K562 (cell line): ENCODE measurements around the gene FRMD1. TPM values are rescaled to one million over a fixed set of nuclear protein-coding genes. Genes with fewer than 3 reads are reported as not detected.

Experiments
- ARID1B ChIP-seq: fragments of 450-650 bp; IDR thresholded peaks from 2 replicates; pipeline ENCODE4 v1.6.1; 2016; ENCODE audit warnings: antibody characterized with exemption, mild to moderate bottlenecking, inconsistent platforms
- DIDO1 ChIP-seq: fragments of 450-650 bp; IDR thresholded peaks from 2 replicates; pipeline ENCODE4 v1.6.1; 2016; ENCODE audit warnings: low read depth, missing biosample characterization, missing genetic modification characterization
- FIP1L1 ChIP-seq: fragments of 200-400 bp; formaldehyde crosslinking; IDR thresholded peaks from 2 replicates; pipeline ENCODE4 v1.6.1; 2018; ENCODE audit warnings: mild to moderate bottlenecking, low read depth, low read length; ENCODE audit not compliant: poor library complexity, severe bottlenecking
- GABPB1 ChIP-seq: sonication (generic); formaldehyde crosslinking; IDR thresholded peaks from 2 replicates; pipeline ENCODE4 v1.8.0; 2022; ENCODE audit warnings: mild to moderate bottlenecking, missing genetic modification reagents
- HIVEP1 ChIP-seq: fragments of 250-450 bp; sonication (Bioruptor Pico); IDR thresholded peaks from 2 replicates; pipeline ENCODE4 v1.4.0; 2020; ENCODE audit warnings: mild to moderate bottlenecking
- HLTF ChIP-seq: fragments of 450-650 bp; IDR thresholded peaks from 2 replicates; pipeline ENCODE4 v1.6.1; 2016
- KLF10 ChIP-seq: fragments of 250-450 bp; sonication (Bioruptor Pico); IDR thresholded peaks from 2 replicates; pipeline ENCODE4 v1.6.1; 2021; ENCODE audit warnings: matching md5 sums
- NR1H2 ChIP-seq: sonication (generic); formaldehyde crosslinking; IDR thresholded peaks from 2 replicates; pipeline ENCODE4 v1.4.0; 2020; ENCODE audit warnings: mild to moderate bottlenecking, missing genetic modification reagents
- TCF3 ChIP-seq: sonication (generic); formaldehyde crosslinking; IDR thresholded peaks from 2 replicates; pipeline ENCODE4 v1.4.0; 2020; ENCODE audit warnings: mild to moderate bottlenecking, missing genetic modification reagents
- ZKSCAN1 ChIP-seq: fragments of 150-350 bp; IDR thresholded peaks from 2 replicates; pipeline ENCODE4 v1.6.1; 2016; ENCODE audit warnings: low read depth, low read length
- ZNF644 ChIP-seq: fragments of 200-800 bp; sonication (Bioruptor generic); IDR thresholded peaks from 2 replicates; pipeline ENCODE4 v1.6.1; 2016; ENCODE audit warnings: low read depth, missing genetic modification characterization, missing compliant biosample characterization
- ZNF785 ChIP-seq: fragments of 250-450 bp; sonication (Bioruptor Pico); IDR thresholded peaks from 2 replicates; pipeline ENCODE4 v1.4.0; 2020; ENCODE audit warnings: mild to moderate bottlenecking
- polyA plus RNA-seq, 8 experiments: library from polyadenylated mRNA; depleted of rRNA in 4 of 8; stranded (reverse) in 5 of 8; unstranded in 3 of 8; fragments of >200 nt; fragmentation: Nextera tagmentation in 2 of 8; fragmentation: Illumina TruSeq in 1 of 8; extraction: Ambion mirVana in 2 of 8; extraction: Trizol in 1 of 8; gene quantifications; 2 replicates each; pipeline versions ENCODE4 v1.2.1 to v1.2.3, GENCODE V29; 2011 to 2014; ENCODE audit warnings: inconsistent platforms in 1 of 8, missing spikeins in 1 of 8
- total RNA-seq, 7 experiments: library from RNA; depleted of rRNA in 6 of 7; stranded (reverse); fragments of >200 nt in 6 of 7; fragmentation: Illumina TruSeq in 2 of 7; extraction: Trizol in 2 of 7; gene quantifications; 2 replicates each; pipeline versions ENCODE4 v1.2.1 to v1.2.3, GENCODE V29; 2011 to 2021; ENCODE audit warnings: low replicate concordance in 1 of 7
- TF ChIP-seq, protein P1 (sequence below): fragments of 200-800 bp; sonication (Bioruptor generic); IDR thresholded peaks from 2 replicates; pipeline ENCODE4 v1.6.1; 2017; ENCODE audit warnings: missing genetic modification characterization, missing compliant biosample characterization
- TF ChIP-seq, protein P2 (sequence below): sonication (generic); formaldehyde crosslinking; IDR thresholded peaks from 2 replicates; pipeline ENCODE4 v1.8.0; 2022; ENCODE audit warnings: missing genetic modification reagents, mild to moderate bottlenecking, moderate library complexity, borderline replicate concordance
- TF ChIP-seq, protein P3 (sequence below): fragments of 250-450 bp; sonication (Bioruptor Pico); IDR thresholded peaks from 2 replicates; pipeline ENCODE4 v1.4.0; 2020
- TF ChIP-seq, protein P4 (sequence below), 2 experiments: fragments of 450-650 bp; formaldehyde crosslinking in 1 of 2; IDR thresholded peaks; 2 replicates each; pipeline versions ENCODE4 v1.4.0 to v1.6.1; 2014 to 2020; ENCODE audit warnings: mild to moderate bottlenecking in 2 of 2, borderline replicate concordance in 1 of 2, low read depth in 1 of 2

The FRMD1 gene
- total and polyA plus RNA-seq, 9 of the 15 experiments (the other 6 are each of a cell fraction or from before 2014, with no cell fraction given), result 0.01 to 0.04 (median 0.01) TPM; not detected in 6

DNA sequence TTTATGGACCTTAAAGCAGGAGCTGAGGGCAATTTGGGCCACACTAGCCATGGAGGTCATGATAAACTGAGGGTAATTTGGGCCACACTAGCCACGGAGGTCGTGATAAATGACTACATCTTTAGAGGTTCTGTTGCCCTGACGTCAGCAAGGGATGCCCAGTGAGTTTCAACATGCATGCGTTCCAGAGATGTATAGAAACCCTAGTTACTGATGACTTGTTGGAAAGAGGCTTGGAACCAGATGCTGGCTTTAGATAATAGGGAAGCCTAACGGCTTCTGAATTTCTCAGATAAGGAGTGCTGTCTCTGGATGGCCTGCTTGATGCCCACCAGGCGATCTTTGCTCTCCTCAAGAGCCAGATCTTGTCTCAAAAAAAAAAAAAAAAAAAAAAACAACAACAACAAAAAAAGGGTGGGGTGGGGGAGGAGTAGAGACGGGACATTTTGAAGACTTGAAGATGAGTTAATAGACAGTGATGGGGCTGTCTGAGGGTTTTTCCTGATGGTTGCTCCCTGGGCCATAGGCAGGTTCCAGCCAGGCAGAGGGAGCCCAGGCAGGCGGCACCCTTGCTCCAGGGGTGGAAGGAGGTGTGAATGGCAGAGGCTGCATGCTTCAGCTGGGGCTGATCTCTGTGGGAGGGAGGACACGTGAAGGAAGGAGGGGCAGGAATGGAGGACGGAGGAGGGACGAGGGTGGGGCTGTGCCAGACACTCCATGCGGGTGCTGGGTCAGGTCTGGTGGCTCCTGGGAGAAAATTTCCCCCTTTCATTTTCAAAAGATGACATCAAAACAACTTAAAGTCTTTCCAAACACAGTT is 27.0 kb upstream of the FRMD1 start (continued):
- TF ChIP-seq, protein P1, sequence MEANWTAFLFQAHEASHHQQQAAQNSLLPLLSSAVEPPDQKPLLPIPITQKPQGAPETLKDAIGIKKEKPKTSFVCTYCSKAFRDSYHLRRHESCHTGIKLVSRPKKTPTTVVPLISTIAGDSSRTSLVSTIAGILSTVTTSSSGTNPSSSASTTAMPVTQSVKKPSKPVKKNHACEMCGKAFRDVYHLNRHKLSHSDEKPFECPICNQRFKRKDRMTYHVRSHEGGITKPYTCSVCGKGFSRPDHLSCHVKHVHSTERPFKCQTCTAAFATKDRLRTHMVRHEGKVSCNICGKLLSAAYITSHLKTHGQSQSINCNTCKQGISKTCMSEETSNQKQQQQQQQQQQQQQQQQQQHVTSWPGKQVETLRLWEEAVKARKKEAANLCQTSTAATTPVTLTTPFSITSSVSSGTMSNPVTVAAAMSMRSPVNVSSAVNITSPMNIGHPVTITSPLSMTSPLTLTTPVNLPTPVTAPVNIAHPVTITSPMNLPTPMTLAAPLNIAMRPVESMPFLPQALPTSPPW (CRISPR knock-in tag), result peak; percentile 85
- peak; percentile 71 for TF ChIP-seq ARID1B
- TF ChIP-seq TCF3 (CRISPR knock-in tag), result 0 out of 2 replicates have a peak, but pooled peaks have one; percentile 33
- no peak for TF ChIP-seq GABPB1 (CRISPR knock-in tag)
- TF ChIP-seq HLTF, result no peak
- TF ChIP-seq, protein P2, sequence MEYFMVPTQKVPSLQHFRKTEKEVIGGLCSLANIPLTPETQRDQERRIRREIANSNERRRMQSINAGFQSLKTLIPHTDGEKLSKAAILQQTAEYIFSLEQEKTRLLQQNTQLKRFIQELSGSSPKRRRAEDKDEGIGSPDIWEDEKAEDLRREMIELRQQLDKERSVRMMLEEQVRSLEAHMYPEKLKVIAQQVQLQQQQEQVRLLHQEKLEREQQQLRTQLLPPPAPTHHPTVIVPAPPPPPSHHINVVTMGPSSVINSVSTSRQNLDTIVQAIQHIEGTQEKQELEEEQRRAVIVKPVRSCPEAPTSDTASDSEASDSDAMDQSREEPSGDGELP (CRISPR knock-in tag), result peak; percentile 22; the same call in 1 of the 2 replicates
- TF ChIP-seq, protein P3, sequence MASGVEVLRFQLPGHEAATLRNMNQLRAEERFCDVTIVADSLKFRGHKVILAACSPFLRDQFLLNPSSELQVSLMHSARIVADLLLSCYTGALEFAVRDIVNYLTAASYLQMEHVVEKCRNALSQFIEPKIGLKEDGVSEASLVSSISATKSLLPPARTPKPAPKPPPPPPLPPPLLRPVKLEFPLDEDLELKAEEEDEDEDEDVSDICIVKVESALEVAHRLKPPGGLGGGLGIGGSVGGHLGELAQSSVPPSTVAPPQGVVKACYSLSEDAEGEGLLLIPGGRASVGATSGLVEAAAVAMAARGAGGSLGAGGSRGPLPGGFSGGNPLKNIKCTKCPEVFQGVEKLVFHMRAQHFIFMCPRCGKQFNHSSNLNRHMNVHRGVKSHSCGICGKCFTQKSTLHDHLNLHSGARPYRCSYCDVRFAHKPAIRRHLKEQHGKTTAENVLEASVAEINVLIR (CRISPR knock-in tag), result peak; percentile 72
- TF ChIP-seq ZKSCAN1, result no peak
- TF ChIP-seq FIP1L1, result no peak
- TF ChIP-seq, protein P4, sequence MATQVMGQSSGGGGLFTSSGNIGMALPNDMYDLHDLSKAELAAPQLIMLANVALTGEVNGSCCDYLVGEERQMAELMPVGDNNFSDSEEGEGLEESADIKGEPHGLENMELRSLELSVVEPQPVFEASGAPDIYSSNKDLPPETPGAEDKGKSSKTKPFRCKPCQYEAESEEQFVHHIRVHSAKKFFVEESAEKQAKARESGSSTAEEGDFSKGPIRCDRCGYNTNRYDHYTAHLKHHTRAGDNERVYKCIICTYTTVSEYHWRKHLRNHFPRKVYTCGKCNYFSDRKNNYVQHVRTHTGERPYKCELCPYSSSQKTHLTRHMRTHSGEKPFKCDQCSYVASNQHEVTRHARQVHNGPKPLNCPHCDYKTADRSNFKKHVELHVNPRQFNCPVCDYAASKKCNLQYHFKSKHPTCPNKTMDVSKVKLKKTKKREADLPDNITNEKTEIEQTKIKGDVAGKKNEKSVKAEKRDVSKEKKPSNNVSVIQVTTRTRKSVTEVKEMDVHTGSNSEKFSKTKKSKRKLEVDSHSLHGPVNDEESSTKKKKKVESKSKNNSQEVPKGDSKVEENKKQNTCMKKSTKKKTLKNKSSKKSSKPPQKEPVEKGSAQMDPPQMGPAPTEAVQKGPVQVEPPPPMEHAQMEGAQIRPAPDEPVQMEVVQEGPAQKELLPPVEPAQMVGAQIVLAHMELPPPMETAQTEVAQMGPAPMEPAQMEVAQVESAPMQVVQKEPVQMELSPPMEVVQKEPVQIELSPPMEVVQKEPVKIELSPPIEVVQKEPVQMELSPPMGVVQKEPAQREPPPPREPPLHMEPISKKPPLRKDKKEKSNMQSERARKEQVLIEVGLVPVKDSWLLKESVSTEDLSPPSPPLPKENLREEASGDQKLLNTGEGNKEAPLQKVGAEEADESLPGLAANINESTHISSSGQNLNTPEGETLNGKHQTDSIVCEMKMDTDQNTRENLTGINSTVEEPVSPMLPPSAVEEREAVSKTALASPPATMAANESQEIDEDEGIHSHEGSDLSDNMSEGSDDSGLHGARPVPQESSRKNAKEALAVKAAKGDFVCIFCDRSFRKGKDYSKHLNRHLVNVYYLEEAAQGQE (IDR thresholded peaks at IDR 0.05; ENCODE audit: borderline replicate concordance), result no peak
- TF ChIP-seq, protein P4 (CRISPR knock-in tag; IDR thresholded peaks at IDR 0.05; ENCODE audit: low read depth), result no peak
- TF ChIP-seq NR1H2 (CRISPR knock-in tag), result no peak
- TF ChIP-seq HIVEP1 (CRISPR knock-in tag), result no peak
- no peak for TF ChIP-seq KLF10 (CRISPR knock-in tag)
- no peak for TF ChIP-seq ZNF644 (tag)
- TF ChIP-seq ZNF785, result no peak
- TF ChIP-seq DIDO1 (tag), result no peak; the same call in 1 of the 2 replicates
